Measurements from ENCODE around the gene NCK1.
A peak's percentile ranks its signal among the peaks of the same experiment; 100 is the strongest.

NCK1 gene

GRCh38 chr3:136989781-136990524 is 127.9 kb downstream of the NCK1 start:
- DNase-seq = no peak

GRCh38 chr3:136990826-136991225 is 128.8 kb downstream of the NCK1 start:
- DNase-seq = no peak

- DNase-seq = no peak
These were observed 130.1 kb downstream of the NCK1 start for GRCh38 chr3:136992115-136992514.

- DNase-seq = peak in 3 of 4 experiments; percentile 30 to 38 (median 37)
These were observed 132.9 kb downstream of the NCK1 start for GRCh38 chr3:136994772-136995516.

GRCh38 chr3:136995652-136996051 is 133.6 kb downstream of the NCK1 start:
- DNase-seq = peak in 2 of 4 experiments; percentile 6 to 10

Data from suppressor macrophage (primary cell).